ENCODE measurements around the gene CD3D.
A peak's percentile ranks its signal among the peaks of the same experiment; 100 is the strongest.

Gene CD3D

DNA sequence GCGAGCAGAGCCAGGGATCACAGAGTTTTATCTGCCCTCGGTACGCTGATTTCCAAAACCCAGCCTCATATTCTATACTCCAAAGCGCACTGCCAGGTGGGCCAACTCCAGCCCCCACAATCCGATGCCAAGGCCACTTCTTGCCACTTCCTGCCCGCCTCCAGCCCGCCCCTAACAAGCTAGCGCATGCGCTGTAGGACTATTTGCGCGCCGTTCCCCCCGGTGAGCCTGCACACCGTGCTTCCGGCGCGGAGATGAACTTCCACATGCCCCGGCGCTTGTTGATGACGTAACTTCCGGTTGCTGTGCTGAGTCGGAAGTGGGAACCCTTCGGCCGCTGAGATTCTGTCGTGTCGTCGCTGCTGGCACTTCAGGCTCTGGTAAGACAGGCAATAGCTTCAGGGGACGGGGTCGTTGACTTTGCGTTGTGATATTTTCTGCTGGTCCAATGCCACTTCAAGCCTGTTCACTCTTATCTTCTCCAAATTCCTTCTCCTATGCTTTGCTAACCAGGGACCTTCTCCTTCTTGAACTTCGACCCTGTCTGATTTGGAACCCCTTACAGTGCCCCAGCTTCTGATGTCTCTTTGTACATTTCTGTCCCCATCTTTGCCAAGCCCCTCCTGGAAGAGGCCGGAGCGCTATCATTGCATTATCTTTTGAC, 16.9 kb upstream of the CD3D start, which contains the start of gene UBE4A:
Gene UBE4A, plus strand, starts transcription at position 306 of the 664 bp plus-strand sequence. CDS start 5,481 bp downstream, outside the sequence.
- H3K4me3 ChIP-seq (ENCODE audit: low read length, poor library complexity, severe bottlenecking), result peak within 1 kb of the TSS; percentile 86
- H3K27me3 ChIP-seq (ENCODE audit: insufficient read depth, low read length, poor library complexity, severe bottlenecking), result no peaks in the 10 kb centered on the region
- H3F3A ChIP-seq (ENCODE audit: low read depth), result peaks cover 5% of the 10 kb centered on the region; the same call in 1 of the 2 replicates
- no peaks in the 10 kb centered on the region for H3K9me3 ChIP-seq (ENCODE audit: insufficient read depth, low read depth, low read length)
- no peaks in the 10 kb centered on the region for H3K36me3 ChIP-seq (ENCODE audit: insufficient read depth, low read length)
- H3K9me2 ChIP-seq (replicated peaks; ENCODE audit: low read depth, low read length), result no peaks in the 10 kb centered on the region
- peak within 1 kb of the TSS; percentile 83 for H3K4me2 ChIP-seq (ENCODE audit: low read depth, low read length, poor library complexity, severe bottlenecking)
- peak within 1 kb of the TSS; percentile 84 for H3K9ac ChIP-seq (ENCODE audit: low read depth, low read length, poor library complexity, severe bottlenecking)
- H3K79me2 ChIP-seq (ENCODE audit: insufficient read depth, low read length), result peaks cover 44% of the 10 kb centered on the region
- no peak for TF ChIP-seq EZH2phosphoT487 (IDR thresholded peaks at IDR 0.05; ENCODE audit: borderline replicate concordance)
- TF ChIP-seq, protein P1, sequence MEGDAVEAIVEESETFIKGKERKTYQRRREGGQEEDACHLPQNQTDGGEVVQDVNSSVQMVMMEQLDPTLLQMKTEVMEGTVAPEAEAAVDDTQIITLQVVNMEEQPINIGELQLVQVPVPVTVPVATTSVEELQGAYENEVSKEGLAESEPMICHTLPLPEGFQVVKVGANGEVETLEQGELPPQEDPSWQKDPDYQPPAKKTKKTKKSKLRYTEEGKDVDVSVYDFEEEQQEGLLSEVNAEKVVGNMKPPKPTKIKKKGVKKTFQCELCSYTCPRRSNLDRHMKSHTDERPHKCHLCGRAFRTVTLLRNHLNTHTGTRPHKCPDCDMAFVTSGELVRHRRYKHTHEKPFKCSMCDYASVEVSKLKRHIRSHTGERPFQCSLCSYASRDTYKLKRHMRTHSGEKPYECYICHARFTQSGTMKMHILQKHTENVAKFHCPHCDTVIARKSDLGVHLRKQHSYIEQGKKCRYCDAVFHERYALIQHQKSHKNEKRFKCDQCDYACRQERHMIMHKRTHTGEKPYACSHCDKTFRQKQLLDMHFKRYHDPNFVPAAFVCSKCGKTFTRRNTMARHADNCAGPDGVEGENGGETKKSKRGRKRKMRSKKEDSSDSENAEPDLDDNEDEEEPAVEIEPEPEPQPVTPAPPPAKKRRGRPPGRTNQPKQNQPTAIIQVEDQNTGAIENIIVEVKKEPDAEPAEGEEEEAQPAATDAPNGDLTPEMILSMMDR (conservative IDR thresholded peaks at IDR 0.05; ENCODE audit: low read length), result no peak
- H2AFZ ChIP-seq (ENCODE audit: low read length), result peak within 1 kb of the TSS; percentile 81
- peaks cover 41% of the 10 kb centered on the region for H3K4me1 ChIP-seq (ENCODE audit: insufficient read depth, low read length, poor library complexity, severe bottlenecking)
- peaks cover 4% of the 10 kb centered on the region for H4K20me1 ChIP-seq (ENCODE audit: insufficient read depth, low read length, poor library complexity, severe bottlenecking)

DNA sequence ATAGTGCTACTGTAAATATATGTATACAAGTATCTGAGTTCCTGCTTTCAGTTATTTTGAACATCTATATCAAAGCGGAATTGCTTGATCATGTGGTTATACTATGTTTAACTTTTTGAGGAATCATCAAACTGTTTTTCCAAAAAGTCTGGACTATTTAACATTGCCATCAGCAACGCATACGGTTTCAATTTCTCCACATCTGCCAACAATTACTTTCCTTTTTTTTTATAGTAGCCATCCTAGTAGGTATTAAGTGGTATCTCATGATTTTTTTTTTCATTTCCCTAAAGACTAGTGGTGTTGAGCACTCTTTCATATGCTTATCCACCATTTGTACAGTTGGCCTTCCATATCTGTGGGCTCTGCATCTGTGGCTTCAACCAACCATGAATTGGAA, 15.6 kb upstream of the CD3D start:
- peaks cover 36% of the 10 kb centered on the region for H3K4me1 ChIP-seq (ENCODE audit: insufficient read depth, low read length, poor library complexity, severe bottlenecking)
- no peak overlapping the region for H3K9ac ChIP-seq (ENCODE audit: low read depth, low read length, poor library complexity, severe bottlenecking)
- H3F3A ChIP-seq (ENCODE audit: low read depth), result peaks cover 5% of the 10 kb centered on the region; the same call in 1 of the 2 replicates
- no peaks in the 10 kb centered on the region for H3K36me3 ChIP-seq (ENCODE audit: insufficient read depth, low read length)
- H4K20me1 ChIP-seq (ENCODE audit: insufficient read depth, low read length, poor library complexity, severe bottlenecking), result peaks cover 4% of the 10 kb centered on the region
- no peaks in the 10 kb centered on the region for H3K9me3 ChIP-seq (ENCODE audit: insufficient read depth, low read depth, low read length)
- H3K4me3 ChIP-seq (ENCODE audit: low read length, poor library complexity, severe bottlenecking), result no peak overlapping the region
- H3K4me2 ChIP-seq (ENCODE audit: low read depth, low read length, poor library complexity, severe bottlenecking), result no peak overlapping the region
- no peak for TF ChIP-seq EZH2phosphoT487 (IDR thresholded peaks at IDR 0.05; ENCODE audit: borderline replicate concordance)
- TF ChIP-seq, protein P1 (conservative IDR thresholded peaks at IDR 0.05; ENCODE audit: low read length), result no peak
- no peak overlapping the region for H2AFZ ChIP-seq (ENCODE audit: low read length)
- peaks cover 36% of the 10 kb centered on the region for H3K79me2 ChIP-seq (ENCODE audit: insufficient read depth, low read length)
- H3K27me3 ChIP-seq (ENCODE audit: insufficient read depth, low read length, poor library complexity, severe bottlenecking), result no peaks in the 10 kb centered on the region
- H3K9me2 ChIP-seq (replicated peaks; ENCODE audit: low read depth, low read length), result no peaks in the 10 kb centered on the region

DNA sequence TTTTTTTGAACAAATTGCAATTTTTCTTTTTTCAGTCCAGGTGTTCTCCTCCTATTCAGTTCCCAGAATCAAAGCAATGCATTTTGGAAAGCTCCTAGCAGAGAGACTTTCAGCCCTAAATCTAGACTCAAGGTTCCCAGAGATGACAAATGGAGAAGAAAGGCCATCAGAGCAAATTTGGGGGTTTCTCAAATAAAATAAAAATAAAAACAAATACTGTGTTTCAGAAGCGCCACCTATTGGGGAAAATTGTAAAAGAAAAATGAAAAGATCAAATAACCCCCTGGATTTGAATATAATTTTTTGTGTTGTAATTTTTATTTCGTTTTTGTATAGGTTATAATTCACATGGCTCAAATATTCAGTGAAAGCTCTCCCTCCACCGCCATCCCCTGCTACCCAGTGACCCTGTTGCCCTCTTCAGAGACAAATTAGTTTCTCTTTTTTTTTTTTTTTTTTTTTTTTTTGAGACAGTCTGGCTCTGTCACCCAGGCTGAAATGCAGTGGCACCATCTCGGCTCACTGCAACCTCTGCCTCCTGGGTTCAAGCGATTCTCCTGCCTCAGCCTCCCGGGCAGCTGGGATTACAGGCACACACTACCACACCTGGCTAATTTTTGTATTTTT, 10.7 kb upstream of the CD3D start:
- Histone ChIP-seq H2AFZ (ENCODE audit: low read length) (no peak overlapping the region), H3K9ac (ENCODE audit: low read depth, low read length, poor library complexity, severe bottlenecking) (no peak overlapping the region), H3K4me2 (ENCODE audit: low read depth, low read length, poor library complexity, severe bottlenecking) (no peak overlapping the region), H3K4me1 (ENCODE audit: insufficient read depth, low read length, poor library complexity, severe bottlenecking) (peaks cover 12% of the 10 kb centered on the region), H3K36me3 (ENCODE audit: insufficient read depth, low read length) (peaks cover 39% of the 10 kb centered on the region), H3F3A (ENCODE audit: low read depth) (peaks cover 11% of the 10 kb centered on the region; the same call in 1 of the 2 replicates), H4K20me1 (ENCODE audit: insufficient read depth, low read length, poor library complexity, severe bottlenecking) (no peaks in the 10 kb centered on the region), H3K9me3 (ENCODE audit: insufficient read depth, low read depth, low read length) (no peaks in the 10 kb centered on the region), H3K79me2 (ENCODE audit: insufficient read depth, low read length) (peaks cover 23% of the 10 kb centered on the region), H3K4me3 (ENCODE audit: low read length, poor library complexity, severe bottlenecking) (no peak overlapping the region), H3K27me3 (ENCODE audit: insufficient read depth, low read length, poor library complexity, severe bottlenecking) (no peaks in the 10 kb centered on the region), H3K9me2 (replicated peaks; ENCODE audit: low read depth, low read length) (no peaks in the 10 kb centered on the region)
- TF ChIP-seq, protein P1 (conservative IDR thresholded peaks at IDR 0.05; ENCODE audit: low read length), result peak; percentile 74
- TF ChIP-seq EZH2phosphoT487 (IDR thresholded peaks at IDR 0.05; ENCODE audit: borderline replicate concordance), result no peak

Data from Loucy (cell line).